ENCODE results near the gene OLFML2B.
"Not testable (repeated sequence)": the region's sequence is repeated elsewhere in the genome, so short reads cannot be mapped to it uniquely, and the experiment has no call there.

Gene OLFML2B

GRCh38 chr1:162033428-162033827 is 9.8 kb upstream of the OLFML2B start:
- DNase-seq: peak; percentile 59

DNA sequence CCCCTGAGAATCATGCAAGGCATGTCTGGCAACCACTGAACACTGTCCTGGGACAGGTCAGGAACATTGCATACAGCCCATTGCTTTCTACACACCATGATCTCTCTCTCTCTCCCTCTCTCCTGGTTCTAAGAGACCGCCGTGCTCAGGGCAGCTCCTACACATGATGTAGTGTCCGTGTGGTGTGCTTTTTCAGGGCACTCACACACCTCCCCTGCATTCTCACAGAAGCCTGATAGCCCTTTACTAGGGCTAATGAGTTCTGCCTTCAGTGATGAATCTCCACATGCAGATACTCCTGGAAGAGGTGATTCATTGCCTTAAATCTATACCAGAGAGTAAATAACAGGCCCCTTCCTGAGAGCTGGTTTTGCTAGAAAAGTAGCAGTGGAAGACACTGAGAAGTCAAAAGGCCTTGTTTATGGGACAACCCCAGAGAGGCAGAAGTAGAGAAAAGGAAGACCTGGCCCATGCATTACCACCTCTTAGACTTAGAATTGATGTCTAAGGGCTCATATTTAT is 7.2 kb upstream of the OLFML2B start:
- no peak for DNase-seq

GRCh38 chr1:162029157-162029556 is 5.5 kb upstream of the OLFML2B start:
- DNase-seq: no peak

GRCh38 chr1:162028726-162029125 is 5.1 kb upstream of the OLFML2B start:
- DNase-seq: no peak

- no peak for DNase-seq
These were observed 3.2 kb upstream of the OLFML2B start for GRCh38 chr1:162026881-162027280.

- no peak for DNase-seq
These were observed 1.9 kb upstream of the OLFML2B start for GRCh38 chr1:162025541-162025940.

DNA sequence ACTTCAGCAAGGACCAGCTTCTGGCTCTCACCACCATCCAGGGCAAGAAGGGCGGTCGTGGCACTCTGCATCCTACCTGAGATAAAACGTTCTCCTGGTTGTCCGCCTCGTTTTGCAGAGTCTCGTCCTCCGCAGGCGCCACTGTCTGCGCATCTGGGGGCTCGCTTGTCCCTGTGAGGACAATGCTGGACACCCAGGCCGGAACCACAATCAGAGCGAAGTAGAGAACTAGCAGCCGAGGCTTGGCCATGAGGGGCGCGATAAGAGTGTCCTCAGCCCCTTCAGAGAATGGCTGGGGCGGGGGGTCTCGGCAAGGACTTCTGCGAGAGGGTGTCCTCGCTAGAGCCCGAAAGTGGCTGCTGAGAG is 505 bp downstream of the OLFML2B start:
- no peak for DNase-seq

DNA sequence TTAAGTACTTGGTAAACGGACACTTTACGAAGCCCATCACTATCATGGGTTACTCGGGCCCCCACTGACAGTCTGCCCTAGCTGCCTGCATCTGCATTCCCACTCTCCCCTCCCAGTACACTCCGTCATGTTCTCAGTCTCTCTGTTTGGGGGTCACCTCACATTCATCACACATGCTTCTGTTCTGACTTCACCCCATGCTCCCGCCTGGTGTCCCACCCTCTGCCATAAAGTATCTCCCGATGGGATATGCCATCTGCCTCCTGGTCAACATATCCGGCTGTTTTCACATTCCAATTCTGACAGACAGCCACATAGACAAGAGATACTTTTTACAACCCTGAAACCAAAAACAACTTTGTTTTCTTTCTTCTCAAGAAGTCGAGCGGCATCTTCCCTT is 1.0 kb downstream of the OLFML2B start:
- DNase-seq: no peak

DNA sequence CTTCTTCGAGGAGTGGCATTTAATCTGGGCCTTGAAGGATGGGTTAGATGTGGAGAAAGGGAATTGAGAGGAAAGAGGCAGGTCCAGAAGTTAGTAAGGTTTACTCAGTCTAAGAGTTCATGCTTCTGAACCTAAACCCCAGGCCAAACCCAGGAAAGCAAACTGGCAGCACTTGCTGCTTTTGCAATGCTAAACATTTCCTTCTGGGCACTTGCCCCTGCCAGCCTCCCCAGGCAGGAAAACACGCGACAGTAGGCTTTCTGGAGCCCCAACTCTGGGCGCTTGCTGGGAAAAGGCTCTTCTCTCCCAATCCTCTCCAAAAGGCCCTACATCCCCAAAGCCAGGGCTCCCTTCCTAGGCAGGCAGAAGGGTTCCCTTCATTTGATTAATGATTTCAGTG is 2.5 kb downstream of the OLFML2B start:
- DNase-seq: no peak

- no peak for DNase-seq
These were observed 3.5 kb downstream of the OLFML2B start for GRCh38 chr1:162020150-162020549.

- DNase-seq: no peak
These were observed 4.2 kb downstream of the OLFML2B start for GRCh38 chr1:162019446-162019845.

GRCh38 chr1:162019006-162019405 is 4.7 kb downstream of the OLFML2B start:
- DNase-seq: no peak

GRCh38 chr1:162018418-162018817 is 5.3 kb downstream of the OLFML2B start:
- no peak for DNase-seq

- not testable (repeated sequence) for DNase-seq
These were observed 5.9 kb downstream of the OLFML2B start for GRCh38 chr1:162017791-162018190.

DNA sequence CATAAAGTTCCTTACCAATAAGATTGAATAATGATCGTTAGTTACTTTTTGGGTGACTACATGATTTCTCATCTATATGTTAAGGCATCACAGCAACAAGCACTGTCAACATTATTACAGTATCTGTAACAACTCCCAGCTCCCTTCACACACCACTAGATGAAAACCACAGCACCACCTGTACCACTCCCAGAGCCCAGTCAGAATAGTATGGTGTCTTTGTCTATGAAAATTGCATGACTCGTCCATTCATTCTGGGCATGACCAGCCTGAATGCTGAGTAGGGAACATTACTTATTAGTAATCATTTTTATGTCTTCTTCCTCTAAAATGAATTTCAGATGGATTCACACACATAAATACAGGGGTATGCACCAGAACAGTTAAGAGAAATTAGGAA is 7.0 kb downstream of the OLFML2B start:
- no peak for DNase-seq

DNA sequence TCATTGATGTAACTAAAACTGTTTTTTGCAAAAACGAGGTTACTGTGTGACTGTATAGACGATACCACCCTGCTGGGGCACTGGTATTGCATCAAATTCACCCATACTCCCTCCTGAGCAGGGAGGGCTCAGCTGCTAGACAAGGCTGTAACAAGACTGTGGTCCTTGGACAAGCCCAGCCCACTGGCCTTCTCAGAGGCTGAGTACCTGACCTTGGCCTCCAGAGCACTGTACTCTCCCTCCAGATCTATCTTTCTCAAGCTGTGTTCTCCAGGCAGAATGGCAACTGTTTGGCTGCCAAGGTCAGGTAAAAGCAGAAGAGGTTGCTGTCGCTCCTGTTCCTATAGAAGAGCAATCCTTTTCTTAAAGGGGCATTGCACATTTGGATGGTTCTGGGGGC is 8.5 kb downstream of the OLFML2B start:
- DNase-seq: no peak

DNA sequence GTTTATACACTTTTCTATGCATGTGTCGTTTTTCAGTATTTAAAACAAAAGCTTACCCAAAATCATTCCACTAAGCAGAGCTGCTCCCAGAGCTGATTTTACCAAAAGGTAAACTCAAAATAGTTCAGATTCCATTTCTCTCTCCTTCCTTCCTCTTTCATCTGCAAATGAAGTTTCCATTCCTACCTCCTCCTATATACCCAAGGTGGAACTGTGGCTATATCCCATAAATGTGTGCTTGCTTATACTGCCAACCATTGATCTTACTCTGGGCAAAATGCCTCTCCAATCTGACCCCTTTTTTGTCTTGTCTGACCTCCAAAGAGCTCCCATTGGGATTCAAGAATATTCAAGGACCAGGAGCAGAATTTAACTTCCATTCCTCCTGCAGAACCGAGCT is 9.5 kb downstream of the OLFML2B start:
- DNase-seq: no peak

DNA sequence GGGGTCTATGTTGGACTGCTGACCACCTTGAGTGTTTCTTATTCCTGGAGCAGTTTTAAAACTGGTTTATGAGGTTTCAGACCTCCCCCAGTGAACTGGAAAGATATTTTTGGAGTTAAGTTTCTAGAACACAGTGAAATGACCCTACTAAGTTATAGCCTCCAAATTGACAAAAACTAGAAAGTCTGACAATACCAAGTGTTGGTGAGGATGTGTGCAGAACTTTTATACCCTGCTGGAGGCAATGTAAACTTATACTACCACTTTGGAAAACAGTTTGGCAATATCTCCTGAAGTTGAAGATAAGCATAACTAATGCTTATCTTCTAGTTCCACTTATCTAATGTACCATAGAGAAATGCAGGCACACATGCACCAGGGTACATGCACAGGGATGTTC is 10.4 kb downstream of the OLFML2B start:
- DNase-seq: no peak

- no peak for DNase-seq
These were observed 12.2 kb downstream of the OLFML2B start for GRCh38 chr1:162011337-162012012.

DNA sequence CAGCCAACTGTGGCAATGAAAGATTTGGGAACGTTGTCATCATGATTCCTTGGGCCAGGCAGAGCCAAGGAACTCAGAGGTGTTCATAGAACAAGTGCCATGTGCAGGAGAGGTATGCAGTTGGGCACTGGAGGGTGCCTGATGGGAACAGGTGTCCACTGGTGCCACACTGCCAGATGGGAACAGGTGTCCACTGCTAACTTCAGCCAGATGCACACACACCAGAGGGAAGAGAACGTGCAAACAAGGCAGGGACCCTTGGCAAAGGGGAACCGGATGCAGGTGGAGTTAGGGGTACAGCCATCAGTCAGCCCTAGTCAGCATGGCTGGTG is 13.5 kb downstream of the OLFML2B start:
- no peak for DNase-seq

GRCh38 chr1:162009501-162010174 is 14.0 kb downstream of the OLFML2B start:
- DNase-seq: no peak

DNA sequence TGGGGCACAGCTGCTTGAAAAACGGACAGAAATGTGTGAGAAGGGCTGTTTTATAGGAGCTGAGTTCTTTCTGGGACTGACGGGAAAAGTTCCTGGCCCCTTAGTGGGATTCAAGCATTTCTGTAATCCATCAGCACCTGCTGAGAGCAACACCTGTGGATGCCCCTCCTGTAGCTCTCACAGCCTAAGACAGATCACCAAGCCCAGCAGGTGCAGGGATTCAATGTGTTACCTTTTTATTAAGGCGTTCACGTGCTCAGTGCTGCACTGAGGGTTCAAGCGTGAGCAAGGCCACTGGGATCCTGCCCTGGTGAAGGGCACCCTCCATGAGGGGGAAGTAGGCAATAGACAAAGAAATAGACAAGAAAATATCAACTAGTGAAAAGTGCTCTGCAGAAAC is 14.9 kb downstream of the OLFML2B start:
- DNase-seq: no peak

DNA sequence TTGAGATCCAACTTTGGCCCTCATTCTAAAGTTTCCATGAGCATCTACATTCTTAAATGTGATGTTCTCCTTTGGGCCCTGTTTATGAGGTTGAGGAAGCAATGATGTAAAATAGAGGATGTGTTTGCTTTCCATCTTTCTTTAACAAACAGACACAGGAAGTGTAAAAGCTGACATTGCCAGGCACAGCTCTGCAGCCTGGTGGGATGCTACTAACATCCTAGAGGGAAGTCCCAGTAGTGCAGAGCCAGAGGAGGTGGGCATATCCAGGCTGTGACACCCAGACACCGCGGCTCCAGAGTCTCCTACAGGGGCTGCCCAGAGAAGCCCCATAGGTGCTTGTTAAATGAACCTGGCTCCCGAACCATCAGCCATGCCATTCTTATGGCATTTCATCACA is 16.2 kb downstream of the OLFML2B start:
- no peak for DNase-seq

DNA sequence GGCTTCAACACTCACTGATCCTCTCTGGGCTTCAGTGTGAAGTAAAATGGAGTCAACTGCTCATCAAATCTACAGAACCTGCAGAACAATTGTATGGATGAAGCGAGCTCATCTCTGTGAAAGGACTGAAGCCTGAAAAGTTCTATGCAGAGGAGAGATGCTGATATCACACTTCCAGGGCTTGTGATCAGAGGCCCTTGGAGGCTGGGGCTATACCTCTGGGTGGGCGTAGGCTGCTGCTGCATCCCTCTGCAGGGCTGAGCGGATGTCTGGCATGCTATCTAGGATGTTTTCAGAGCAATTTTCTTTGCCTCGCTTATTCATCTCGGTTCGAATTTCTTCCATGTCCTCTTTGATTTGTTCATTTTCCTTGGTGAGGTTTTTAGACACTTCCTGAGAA is 17.6 kb downstream of the OLFML2B start:
- no peak for DNase-seq

GRCh38 chr1:162004441-162004950 is 19.2 kb downstream of the OLFML2B start:
- no peak for DNase-seq
